ENCODE data around the gene PUS7L.

PUS7L gene, protein sequence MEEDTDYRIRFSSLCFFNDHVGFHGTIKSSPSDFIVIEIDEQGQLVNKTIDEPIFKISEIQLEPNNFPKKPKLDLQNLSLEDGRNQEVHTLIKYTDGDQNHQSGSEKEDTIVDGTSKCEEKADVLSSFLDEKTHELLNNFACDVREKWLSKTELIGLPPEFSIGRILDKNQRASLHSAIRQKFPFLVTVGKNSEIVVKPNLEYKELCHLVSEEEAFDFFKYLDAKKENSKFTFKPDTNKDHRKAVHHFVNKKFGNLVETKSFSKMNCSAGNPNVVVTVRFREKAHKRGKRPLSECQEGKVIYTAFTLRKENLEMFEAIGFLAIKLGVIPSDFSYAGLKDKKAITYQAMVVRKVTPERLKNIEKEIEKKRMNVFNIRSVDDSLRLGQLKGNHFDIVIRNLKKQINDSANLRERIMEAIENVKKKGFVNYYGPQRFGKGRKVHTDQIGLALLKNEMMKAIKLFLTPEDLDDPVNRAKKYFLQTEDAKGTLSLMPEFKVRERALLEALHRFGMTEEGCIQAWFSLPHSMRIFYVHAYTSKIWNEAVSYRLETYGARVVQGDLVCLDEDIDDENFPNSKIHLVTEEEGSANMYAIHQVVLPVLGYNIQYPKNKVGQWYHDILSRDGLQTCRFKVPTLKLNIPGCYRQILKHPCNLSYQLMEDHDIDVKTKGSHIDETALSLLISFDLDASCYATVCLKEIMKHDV

GRCh38 chr12:43758728-43759563 lies at the start of gene PUS7L, which contains the start of gene IRAK4:
PUS7L (minus strand) TSS chr12:43758790; CDS start chr12:43755245, 3,545 bp downstream.
IRAK4 (plus strand) TSS chr12:43758951; CDS start chr12:43768112, 9,161 bp downstream.
- Mint-ChIP-seq H3K4me1 (peaks cover 29 to 65% of the 10 kb centered on the region in 2 donors), H3K9me3 (no peaks in the 10 kb centered on the region), H3K4me3 (peak within 1 kb of the TSS; percentile 97 to 98), H3K27me3 (no peaks in the 10 kb centered on the region), H3K36me3 (peaks cover 18 to 35% of the 10 kb centered on the region in 2 donors), H3K27ac (peak within 1 kb of the TSS; percentile 99)
- DNase-seq = peak; percentile 91
- ATAC-seq (replicated peaks) = peak; percentile 94 to 97

DNA sequence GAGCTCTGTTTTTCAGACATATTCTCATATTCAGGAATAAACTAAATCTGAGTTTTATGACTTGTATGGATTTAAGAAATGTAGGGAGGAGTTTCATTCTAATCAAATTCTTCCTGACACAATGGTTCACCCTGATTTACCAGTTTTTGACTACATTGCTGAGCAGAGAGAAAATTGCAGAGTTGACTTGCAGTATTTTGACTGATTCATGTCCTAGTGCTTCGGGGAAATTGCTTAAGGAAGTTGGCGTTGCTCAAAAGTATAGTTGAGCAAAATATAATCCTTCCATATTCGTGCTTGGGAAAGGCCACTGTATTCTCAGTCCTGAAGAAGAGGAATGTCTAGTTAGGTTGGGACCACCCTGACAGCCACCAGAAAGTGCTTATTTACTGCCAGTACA lies 48.8 kb upstream of the PUS7L start:
- Mint-ChIP-seq H3K36me3 (peaks cover 6 to 8% of the 10 kb centered on the region in 2 donors), H3K4me1 (peaks cover 4 to 20% of the 10 kb centered on the region in 2 donors), H3K9me3 (no peaks in the 10 kb centered on the region), H3K27ac (peak overlapping the region; percentile 100), H3K4me3 (no peak overlapping the region), H3K27me3 (no peaks in the 10 kb centered on the region)
- ATAC-seq (replicated peaks) (no peak), DNase-seq (no peak)

GRCh38 chr12:43806737-43807072 lies 48.1 kb upstream of the PUS7L start:
- peaks cover 4 to 20% of the 10 kb centered on the region in 2 donors for H3K4me1 Mint-ChIP-seq
- no peaks in the 10 kb centered on the region for H3K9me3 Mint-ChIP-seq
- no peaks in the 10 kb centered on the region for H3K27me3 Mint-ChIP-seq
- DNase-seq = no peak
- peak overlapping the region; percentile 92 to 98 for H3K4me3 Mint-ChIP-seq
- peak overlapping the region; percentile 100 for H3K27ac Mint-ChIP-seq
- no peak for ATAC-seq (replicated peaks)
- H3K36me3 Mint-ChIP-seq = peaks cover 6 to 8% of the 10 kb centered on the region in 2 donors

GRCh38 chr12:43805860-43806736 lies 47.5 kb upstream of the PUS7L start, which contains the start of gene TWF1:
TWF1 (minus strand) TSS chr12:43806317; CDS start chr12:43806245, 72 bp downstream.
- Mint-ChIP-seq H3K36me3 (peaks cover 7 to 8% of the 10 kb centered on the region in 2 donors), H3K4me3 (peak within 1 kb of the TSS; percentile 92 to 98), H3K9me3 (no peaks in the 10 kb centered on the region), H3K27me3 (no peaks in the 10 kb centered on the region), H3K4me1 (peaks cover 4 to 20% of the 10 kb centered on the region in 2 donors), H3K27ac (peak within 1 kb of the TSS; percentile 100)
- peak; percentile 97 to 98 for ATAC-seq (replicated peaks)
- peak; percentile 85 for DNase-seq

GRCh38 chr12:43805149-43805859 lies 46.7 kb upstream of the PUS7L start:
- peaks cover 4 to 20% of the 10 kb centered on the region in 2 donors for H3K4me1 Mint-ChIP-seq
- peak overlapping the region; percentile 92 to 98 for H3K4me3 Mint-ChIP-seq
- no peaks in the 10 kb centered on the region for H3K9me3 Mint-ChIP-seq
- ATAC-seq (replicated peaks) (peak in 1 of 2 donors; percentile 15), DNase-seq (no peak)
- H3K36me3 Mint-ChIP-seq = peaks cover 9 to 10% of the 10 kb centered on the region in 2 donors
- H3K27ac Mint-ChIP-seq = peak overlapping the region; percentile 100
- H3K27me3 Mint-ChIP-seq = no peaks in the 10 kb centered on the region

DNA sequence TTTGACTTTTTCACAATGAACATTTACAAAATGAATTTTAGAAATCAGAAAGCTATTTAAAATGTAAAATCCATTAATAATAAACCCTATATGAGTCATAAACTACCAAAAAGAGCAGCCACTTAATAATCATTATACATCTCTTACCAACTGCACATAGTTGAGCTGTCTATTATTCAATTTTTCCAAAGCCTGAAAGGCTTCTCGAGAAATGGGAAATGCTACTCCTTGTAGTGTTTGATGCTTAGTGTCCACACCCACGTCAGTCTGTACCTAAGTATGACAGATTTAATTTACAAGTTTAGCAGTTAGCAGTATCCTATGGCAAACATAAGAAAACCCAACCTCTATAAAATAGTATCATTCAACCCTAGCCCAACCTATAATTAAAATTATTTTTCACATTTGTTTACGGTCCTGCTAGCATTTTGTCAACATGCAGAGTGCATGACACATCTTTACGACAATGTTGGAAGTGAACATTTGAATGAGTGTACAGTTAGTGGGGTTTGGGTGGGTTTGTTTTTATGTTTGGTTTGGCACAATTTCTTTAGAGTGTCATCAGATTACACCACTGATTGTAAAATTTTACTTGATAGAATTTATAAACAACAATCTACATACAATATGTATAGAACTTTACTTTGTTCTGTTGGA lies 39.1 kb upstream of the PUS7L start:
- Mint-ChIP-seq H3K27me3 (no peaks in the 10 kb centered on the region), H3K36me3 (peaks cover 14 to 18% of the 10 kb centered on the region in 2 donors), H3K27ac (no peak overlapping the region), H3K9me3 (no peaks in the 10 kb centered on the region), H3K4me3 (no peak overlapping the region), H3K4me1 (peaks cover 3 to 18% of the 10 kb centered on the region in 2 donors)
- ATAC-seq (replicated peaks) (peak; percentile 66 to 71), DNase-seq (no peak)

DNA sequence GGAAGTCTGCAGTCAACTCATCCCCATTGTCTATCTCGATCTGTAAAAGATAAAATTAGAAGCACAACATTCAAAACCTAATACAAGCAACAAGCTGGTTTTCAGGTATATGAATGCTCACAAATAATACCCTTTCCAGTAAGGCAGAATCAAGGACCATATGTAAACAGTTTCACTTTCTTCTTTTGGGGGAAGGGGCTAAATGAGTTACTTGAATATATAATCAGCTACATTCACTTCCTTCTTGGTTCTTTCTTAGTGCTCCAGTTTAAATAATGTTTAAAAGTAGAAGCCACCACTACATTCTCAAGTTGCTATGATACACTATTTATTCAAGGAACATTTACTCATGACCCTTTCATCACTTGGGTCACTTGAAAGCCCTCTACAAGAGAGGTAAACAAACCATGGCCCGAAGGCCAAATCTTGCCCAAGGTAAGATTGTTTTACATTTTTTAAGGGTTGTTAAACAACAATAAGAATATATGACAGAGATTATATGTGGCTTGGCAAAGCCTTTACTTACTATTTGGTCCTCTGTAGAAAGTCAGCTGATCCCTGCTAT lies 37.2 kb upstream of the PUS7L start:
- H3K4me1 Mint-ChIP-seq = peaks cover 3 to 24% of the 10 kb centered on the region in 2 donors
- peak; percentile 79 to 84 for ATAC-seq (replicated peaks)
- peak overlapping the region; percentile 38 for H3K27ac Mint-ChIP-seq
- DNase-seq = no peak
- no peaks in the 10 kb centered on the region for H3K9me3 Mint-ChIP-seq
- H3K36me3 Mint-ChIP-seq = peaks cover 16 to 24% of the 10 kb centered on the region in 2 donors
- H3K27me3 Mint-ChIP-seq = no peaks in the 10 kb centered on the region
- H3K4me3 Mint-ChIP-seq = no peak overlapping the region

GRCh38 chr12:43789941-43790340 lies 31.4 kb upstream of the PUS7L start:
- Mint-ChIP-seq H3K9me3 (no peaks in the 10 kb centered on the region), H3K36me3 (peaks cover 23 to 33% of the 10 kb centered on the region in 2 donors), H3K4me1 (peaks cover 0 to 6% of the 10 kb centered on the region in 2 donors), H3K27ac (peak overlapping the region; percentile 56), H3K4me3 (no peak overlapping the region), H3K27me3 (no peaks in the 10 kb centered on the region)
- DNase-seq = no peak
- no peak for ATAC-seq (replicated peaks)

DNA sequence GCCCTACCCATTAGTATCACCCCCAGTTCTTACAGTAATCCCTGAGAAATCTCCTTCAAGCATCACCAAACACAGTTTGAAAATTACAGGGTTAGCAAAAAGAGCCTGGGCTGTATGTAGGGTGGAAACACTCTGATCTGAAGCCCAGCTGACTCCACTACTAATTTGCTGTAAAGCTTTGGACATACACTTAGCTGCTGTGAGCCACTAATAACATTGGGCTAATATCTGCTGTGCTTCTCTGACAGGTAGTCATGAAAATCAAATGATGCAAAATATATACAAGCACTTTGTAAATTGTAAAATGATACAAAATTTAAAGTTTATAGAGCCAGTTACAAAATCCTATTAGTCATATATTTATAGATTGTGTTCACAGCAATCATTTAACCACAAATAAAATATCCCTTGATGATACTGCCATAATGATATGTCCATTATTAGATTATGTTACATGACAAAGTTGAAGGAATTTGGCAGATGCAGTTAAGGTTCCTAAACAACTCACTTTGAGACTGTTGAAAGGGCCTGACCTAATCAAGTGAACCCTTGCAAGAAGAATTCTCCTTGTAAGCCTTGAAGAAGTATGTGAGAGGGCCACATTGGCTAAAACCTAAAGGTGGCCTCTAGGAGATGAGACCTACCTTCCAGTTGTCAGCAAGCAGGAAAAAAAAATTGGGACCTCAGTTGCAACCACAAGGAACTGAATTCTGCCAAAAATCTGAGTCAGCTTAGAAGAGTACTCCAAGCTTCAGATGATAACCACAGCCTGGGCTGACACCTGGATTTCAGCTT lies 28.5 kb upstream of the PUS7L start:
- Mint-ChIP-seq H3K27me3 (no peaks in the 10 kb centered on the region), H3K36me3 (peaks cover 22 to 31% of the 10 kb centered on the region in 2 donors), H3K9me3 (no peaks in the 10 kb centered on the region), H3K4me1 (peaks cover 0 to 5% of the 10 kb centered on the region in 2 donors), H3K4me3 (no peak overlapping the region), H3K27ac (no peak overlapping the region)
- ATAC-seq (replicated peaks) (no peak), DNase-seq (no peak)

DNA sequence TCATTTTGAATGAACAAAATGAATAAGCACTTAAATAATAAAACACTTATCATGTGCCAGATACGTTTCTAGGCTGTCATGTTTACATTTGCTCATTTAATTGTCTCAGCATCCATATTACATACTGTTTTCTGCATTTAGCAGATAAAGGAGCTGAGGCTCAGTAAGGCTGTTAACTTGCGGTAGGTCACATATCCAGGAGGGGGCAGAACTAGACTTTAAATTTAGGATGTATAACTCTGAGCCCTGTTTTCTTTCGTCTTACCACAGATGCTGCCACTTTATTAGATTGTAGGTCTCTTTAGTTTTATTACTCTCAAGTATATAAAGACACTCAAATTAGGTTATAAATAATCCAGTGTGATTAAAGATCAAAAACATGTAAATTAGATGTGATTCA lies 17.9 kb upstream of the PUS7L start:
- Mint-ChIP-seq H3K27ac (no peak overlapping the region), H3K4me3 (no peak overlapping the region), H3K4me1 (no peaks in the 10 kb centered on the region), H3K9me3 (no peaks in the 10 kb centered on the region), H3K27me3 (no peaks in the 10 kb centered on the region), H3K36me3 (peaks cover 9 to 13% of the 10 kb centered on the region in 2 donors)
- peak; percentile 48 to 63 for ATAC-seq (replicated peaks)
- no peak for DNase-seq

DNA sequence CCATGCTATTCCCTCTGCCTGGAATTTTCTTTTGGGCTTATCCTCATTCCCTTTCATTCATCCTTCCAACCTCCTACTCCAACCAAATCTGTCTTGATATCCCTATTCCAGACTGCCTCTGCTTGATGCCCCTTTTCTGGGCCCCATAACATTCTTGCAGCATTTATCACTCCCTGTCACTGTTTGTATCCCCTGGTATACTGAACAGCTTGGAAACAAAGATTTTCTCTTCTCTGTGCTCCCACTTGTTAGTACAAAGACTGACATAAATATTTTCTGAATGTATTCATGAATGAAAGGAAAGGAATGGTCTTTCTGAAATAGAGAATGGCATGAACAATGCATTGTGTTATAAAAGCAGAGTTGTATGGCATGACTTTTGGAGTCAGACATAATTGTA lies 7.7 kb upstream of the PUS7L start:
- Mint-ChIP-seq H3K4me3 (no peak overlapping the region), H3K27ac (no peak overlapping the region), H3K9me3 (peaks cover 0 to 2% of the 10 kb centered on the region in 2 donors), H3K36me3 (peaks cover 18 to 26% of the 10 kb centered on the region in 2 donors), H3K4me1 (peaks cover 6 to 29% of the 10 kb centered on the region in 2 donors), H3K27me3 (no peaks in the 10 kb centered on the region)
- ATAC-seq (replicated peaks) (no peak), DNase-seq (no peak)

Measured in stimulated activated naive B cell treated with anti-CD40 and anti-IgM and Interleukin-4, amounts not matched to agents 10 μg/mL and 1 μg/mL and 100 μg/mL, for 72 hours (primary cell).